Hepatocyte (in vitro differentiated cells): Measurements from ENCODE around the gene CLASRP.

ENCODE experiments used
- CTCF ChIP-seq: fragments of 200-600 bp; sonication (generic); IDR thresholded peaks from 2 replicates; pipeline ENCODE4 v1.5.1; 2016; ENCODE audit warnings: antibody characterized with exemption, mild to moderate bottlenecking; ENCODE audit not compliant: poor library complexity
- EZH2phosphoT487 ChIP-seq: fragments of 200-600 bp; sonication (generic); IDR thresholded peaks from one replicate; pipeline ENCODE4 v1.6.1; 2018; ENCODE audit warnings: antibody characterized with exemption, mild to moderate bottlenecking, low read depth, moderate library complexity; ENCODE audit not compliant: unreplicated experiment, severe bottlenecking

GRCh38 chr19:45069056-45069455 is 30.2 kb downstream of the CLASRP start:
- no peak for TF ChIP-seq EZH2phosphoT487
- no peak for TF ChIP-seq CTCF
